Peyer's patch (tissue), 4 donors: ENCODE data around the gene MRPL54.

Experiments
- CTCF ChIP-seq, 6 experiments: fragments of 450-650 bp in 4 of 6; fragments of 200-600 bp in 2 of 6; sonication (generic) in 1 of 6; IDR thresholded peaks; one replicate each; pipeline ENCODE4 v1.5.1; 2017 to 2019; ENCODE audit warnings: antibody characterized with exemption in 6 of 6, mild to moderate bottlenecking in 3 of 6, moderate library complexity in 1 of 6
- POLR2A ChIP-seq, 2 donors: fragments of 450-650 bp; IDR thresholded peaks; one replicate each; pipeline ENCODE4 v1.5.1; 2017; ENCODE audit warnings: antibody characterized with exemption in 2 of 2, mild to moderate bottlenecking in 2 of 2, moderate library complexity in 2 of 2

GRCh38 chr19:3781603-3782002, 19.1 kb downstream of the MRPL54 start:
- no peak for TF ChIP-seq CTCF (IDR thresholded peaks at IDR 0.05)
- no peak for TF ChIP-seq POLR2A (IDR thresholded peaks at IDR 0.05)
